K562 (cell line): ENCODE measurements around the gene SLC25A36. TPM values are rescaled to one million over a fixed set of nuclear protein-coding genes. Genes with fewer than 3 reads are reported as not detected.

Source experiments
- BHLHE40 ChIP-seq: IDR thresholded peaks from 2 replicates; pipeline ENCODE4 v1.6.1; 2011; ENCODE audit warnings: low read length, improper control_type of control experiment
- EHMT2 ChIP-seq: fragments of 450-650 bp; IDR thresholded peaks from 2 replicates; pipeline ENCODE4 v1.6.1; 2018; ENCODE audit warnings: antibody characterized with exemption
- EP400 ChIP-seq: fragments of 450-650 bp; IDR thresholded peaks from 2 replicates; pipeline ENCODE4 v1.6.1; 2017; ENCODE audit warnings: antibody characterized with exemption, mild to moderate bottlenecking, moderate library complexity
- HNRNPLL ChIP-seq: fragments of 200-400 bp; formaldehyde crosslinking; IDR thresholded peaks from 2 replicates; pipeline ENCODE4 v1.6.1; 2017; ENCODE audit warnings: low read length, low read depth, mild to moderate bottlenecking; ENCODE audit not compliant: poor library complexity, severe bottlenecking
- JUND ChIP-seq, 2 experiments: IDR thresholded peaks; 2 replicates in 1 of 2; 3 replicates in 1 of 2; pipeline ENCODE4 v1.6.1; 2011; ENCODE audit warnings: borderline replicate concordance in 2 of 2, low read depth in 2 of 2, low read length in 2 of 2, improper control_type of control experiment in 1 of 2, missing biosample characterization in 1 of 2, missing genetic modification characterization in 1 of 2, missing genetic modification reagents in 1 of 2
- LARP7 ChIP-seq: fragments of 450-650 bp; IDR thresholded peaks from 2 replicates; pipeline ENCODE4 v1.6.1; 2016
- ZEB2 ChIP-seq: fragments of 450-650 bp; IDR thresholded peaks from 2 replicates; pipeline ENCODE4 v1.6.1; 2016
- ZNF354B ChIP-seq: fragments of 250-450 bp; sonication (Bioruptor Pico); IDR thresholded peaks from 2 replicates; pipeline ENCODE4 v1.4.0; 2020
- ZNF583 ChIP-seq: fragments of 250-450 bp; sonication (Bioruptor Pico); IDR thresholded peaks from 2 replicates; pipeline ENCODE4 v1.4.0; 2020
- ZNF77 ChIP-seq: fragments of 250-450 bp; sonication (Bioruptor Pico); IDR thresholded peaks from 2 replicates; pipeline ENCODE4 v1.5.0; 2020
- polyA plus RNA-seq, 8 experiments: library from polyadenylated mRNA; depleted of rRNA in 4 of 8; stranded (reverse) in 5 of 8; unstranded in 3 of 8; fragments of >200 nt; fragmentation: Nextera tagmentation in 2 of 8; fragmentation: Illumina TruSeq in 1 of 8; extraction: Ambion mirVana in 2 of 8; extraction: Trizol in 1 of 8; gene quantifications; 2 replicates each; pipeline versions ENCODE4 v1.2.1 to v1.2.3, GENCODE V29; 2011 to 2014; ENCODE audit warnings: inconsistent platforms in 1 of 8, missing spikeins in 1 of 8
- total RNA-seq, 7 experiments: library from RNA; depleted of rRNA in 6 of 7; stranded (reverse); fragments of >200 nt in 6 of 7; fragmentation: Illumina TruSeq in 2 of 7; extraction: Trizol in 2 of 7; gene quantifications; 2 replicates each; pipeline versions ENCODE4 v1.2.1 to v1.2.3, GENCODE V29; 2011 to 2021; ENCODE audit warnings: low replicate concordance in 1 of 7
- TF ChIP-seq, protein P1 (sequence below), 2 experiments: IDR thresholded peaks; 2 replicates each; pipeline ENCODE4 v1.6.1; 2011; ENCODE audit warnings: borderline replicate concordance in 1 of 2, control low read depth in 1 of 2, low read depth in 1 of 2, low read length in 1 of 2, mild to moderate bottlenecking in 1 of 2, mixed read lengths in 1 of 2, moderate library complexity in 1 of 2; ENCODE audit not compliant: insufficient read depth in 1 of 2, insufficient read length in 1 of 2, poor library complexity in 1 of 2, severe bottlenecking in 1 of 2; ENCODE audit errors: extremely low read depth in 1 of 2
- TF ChIP-seq, protein P2 (sequence below), 2 experiments: fragments of 450-650 bp in 1 of 2; sonication (generic) in 1 of 2; formaldehyde crosslinking in 1 of 2; IDR thresholded peaks in 1 of 2; conservative IDR thresholded peaks in 1 of 2; 2 replicates each; pipeline versions ENCODE4 v1.6.1 to v1.8.1; 2016 to 2023; ENCODE audit warnings: mild to moderate bottlenecking in 2 of 2, moderate library complexity in 2 of 2, inconsistent platforms in 1 of 2, missing genetic modification reagents in 1 of 2
- TF ChIP-seq, protein P3 (sequence below): sonication (generic); formaldehyde crosslinking; IDR thresholded peaks from 2 replicates; pipeline ENCODE4 v1.8.0; 2022; ENCODE audit warnings: mild to moderate bottlenecking, missing genetic modification reagents
- TF ChIP-seq, protein P4 (sequence below): fragments of 200-800 bp; sonication (Bioruptor generic); IDR thresholded peaks from 2 replicates; pipeline ENCODE4 v1.6.1; 2017; ENCODE audit warnings: missing genetic modification characterization, missing compliant biosample characterization
- TF ChIP-seq, protein P5 (sequence below): fragments of 250-450 bp; sonication (Bioruptor Pico); IDR thresholded peaks from 2 replicates; pipeline ENCODE4 v1.5.0; 2021
- TF ChIP-seq, protein P6 (sequence below): sonication (generic); formaldehyde crosslinking; IDR thresholded peaks from 2 replicates; pipeline ENCODE4 v1.8.0; 2022; ENCODE audit warnings: mild to moderate bottlenecking, missing genetic modification reagents

The SLC25A36 gene
- total and polyA plus RNA-seq, 9 of the 15 experiments (the other 6 are each of a cell fraction or from before 2014, with no cell fraction given): 12.0 to 95.3 (median 43.3) TPM

DNA sequence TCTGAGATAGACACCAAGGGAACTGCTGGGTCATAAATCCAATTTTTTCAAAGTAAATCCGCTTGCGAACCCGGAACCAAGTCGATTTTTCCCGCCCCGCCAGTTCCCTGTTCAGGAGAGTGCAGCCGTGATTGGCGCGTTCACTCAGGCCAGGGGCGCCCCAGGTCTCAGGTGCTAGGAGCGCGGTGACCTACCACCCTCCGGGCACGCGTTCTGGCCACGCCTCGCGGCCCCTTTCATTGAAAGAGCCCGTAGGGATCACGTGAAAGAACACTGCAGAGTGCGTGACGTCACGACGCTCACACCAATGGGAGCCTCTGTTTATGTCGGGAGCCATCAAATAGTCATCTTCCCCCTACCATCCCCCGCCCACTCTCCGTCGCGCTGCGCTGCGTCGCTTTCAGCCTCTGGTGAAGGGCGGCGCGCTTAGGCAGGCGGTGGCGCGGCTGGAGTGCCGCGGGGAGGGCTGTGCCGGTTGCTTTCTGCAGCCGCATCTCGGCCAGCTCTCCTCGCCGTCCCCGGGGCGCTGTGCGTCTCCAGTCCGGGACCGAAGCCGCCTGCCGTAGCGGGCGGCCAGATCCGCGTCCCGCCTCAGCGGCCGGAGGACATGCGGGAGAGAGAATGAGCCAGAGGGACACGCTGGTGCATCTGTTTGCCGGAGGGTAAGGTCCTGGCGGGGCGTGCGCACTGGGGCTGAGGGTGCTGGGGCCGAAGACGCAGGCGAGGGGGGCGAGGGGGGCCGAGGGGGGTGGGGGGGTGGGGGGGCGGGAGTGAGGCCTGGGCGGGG, at the start of gene SLC25A36 (continued):
- TF ChIP-seq, protein P1, sequence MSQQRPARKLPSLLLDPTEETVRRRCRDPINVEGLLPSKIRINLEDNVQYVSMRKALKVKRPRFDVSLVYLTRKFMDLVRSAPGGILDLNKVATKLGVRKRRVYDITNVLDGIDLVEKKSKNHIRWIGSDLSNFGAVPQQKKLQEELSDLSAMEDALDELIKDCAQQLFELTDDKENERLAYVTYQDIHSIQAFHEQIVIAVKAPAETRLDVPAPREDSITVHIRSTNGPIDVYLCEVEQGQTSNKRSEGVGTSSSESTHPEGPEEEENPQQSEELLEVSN (IDR thresholded peaks at IDR 0.05; ENCODE audit: borderline replicate concordance in 1 of 2, extremely low read depth in 1 of 2, insufficient read depth in 1 of 2, insufficient read length in 1 of 2, low read depth in 1 of 2, low read length in 1 of 2, poor library complexity in 1 of 2, severe bottlenecking in 1 of 2): peak; percentile 95 to 96
- TF ChIP-seq ZEB2: peak; percentile 66; the same call in 1 of the 2 replicates
- TF ChIP-seq ZNF354B (CRISPR knock-in tag): no peak
- TF ChIP-seq, protein P2, sequence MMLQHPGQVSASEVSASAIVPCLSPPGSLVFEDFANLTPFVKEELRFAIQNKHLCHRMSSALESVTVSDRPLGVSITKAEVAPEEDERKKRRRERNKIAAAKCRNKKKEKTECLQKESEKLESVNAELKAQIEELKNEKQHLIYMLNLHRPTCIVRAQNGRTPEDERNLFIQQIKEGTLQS (IDR thresholded peaks at IDR 0.05): peak; percentile 94
- TF ChIP-seq, protein P2 (CRISPR knock-in tag; conservative IDR thresholded peaks at IDR 0.05): 0 out of 2 replicates have a peak, but pooled peaks have one; percentile 78
- TF ChIP-seq, protein P3, sequence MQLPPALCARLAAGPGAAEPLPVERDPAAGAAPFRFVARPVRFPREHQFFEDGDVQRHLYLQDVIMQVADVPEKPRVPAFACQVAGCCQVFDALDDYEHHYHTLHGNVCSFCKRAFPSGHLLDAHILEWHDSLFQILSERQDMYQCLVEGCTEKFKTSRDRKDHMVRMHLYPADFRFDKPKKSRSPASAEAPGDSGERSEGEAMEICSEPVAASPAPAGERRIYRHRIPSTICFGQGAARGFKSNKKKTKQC: peak; percentile 98
- TF ChIP-seq BHLHE40: peak; percentile 99
- TF ChIP-seq, protein P4, sequence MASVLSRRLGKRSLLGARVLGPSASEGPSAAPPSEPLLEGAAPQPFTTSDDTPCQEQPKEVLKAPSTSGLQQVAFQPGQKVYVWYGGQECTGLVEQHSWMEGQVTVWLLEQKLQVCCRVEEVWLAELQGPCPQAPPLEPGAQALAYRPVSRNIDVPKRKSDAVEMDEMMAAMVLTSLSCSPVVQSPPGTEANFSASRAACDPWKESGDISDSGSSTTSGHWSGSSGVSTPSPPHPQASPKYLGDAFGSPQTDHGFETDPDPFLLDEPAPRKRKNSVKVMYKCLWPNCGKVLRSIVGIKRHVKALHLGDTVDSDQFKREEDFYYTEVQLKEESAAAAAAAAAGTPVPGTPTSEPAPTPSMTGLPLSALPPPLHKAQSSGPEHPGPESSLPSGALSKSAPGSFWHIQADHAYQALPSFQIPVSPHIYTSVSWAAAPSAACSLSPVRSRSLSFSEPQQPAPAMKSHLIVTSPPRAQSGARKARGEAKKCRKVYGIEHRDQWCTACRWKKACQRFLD: peak; percentile 67
- TF ChIP-seq, protein P5, sequence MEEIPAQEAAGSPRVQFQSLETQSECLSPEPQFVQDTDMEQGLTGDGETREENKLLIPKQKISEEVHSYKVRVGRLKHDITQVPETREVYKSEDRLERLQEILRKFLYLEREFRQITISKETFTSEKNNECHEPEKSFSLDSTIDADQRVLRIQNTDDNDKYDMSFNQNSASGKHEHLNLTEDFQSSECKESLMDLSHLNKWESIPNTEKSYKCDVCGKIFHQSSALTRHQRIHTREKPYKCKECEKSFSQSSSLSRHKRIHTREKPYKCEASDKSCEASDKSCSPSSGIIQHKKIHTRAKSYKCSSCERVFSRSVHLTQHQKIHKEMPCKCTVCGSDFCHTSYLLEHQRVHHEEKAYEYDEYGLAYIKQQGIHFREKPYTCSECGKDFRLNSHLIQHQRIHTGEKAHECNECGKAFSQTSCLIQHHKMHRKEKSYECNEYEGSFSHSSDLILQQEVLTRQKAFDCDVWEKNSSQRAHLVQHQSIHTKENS (CRISPR knock-in tag): no peak
- TF ChIP-seq EHMT2: no peak
- TF ChIP-seq LARP7: no peak
- TF ChIP-seq ZNF583: peak; percentile 38; the same call in 1 of the 2 replicates
- peak; percentile 88 for TF ChIP-seq EP400
- TF ChIP-seq, protein P6, sequence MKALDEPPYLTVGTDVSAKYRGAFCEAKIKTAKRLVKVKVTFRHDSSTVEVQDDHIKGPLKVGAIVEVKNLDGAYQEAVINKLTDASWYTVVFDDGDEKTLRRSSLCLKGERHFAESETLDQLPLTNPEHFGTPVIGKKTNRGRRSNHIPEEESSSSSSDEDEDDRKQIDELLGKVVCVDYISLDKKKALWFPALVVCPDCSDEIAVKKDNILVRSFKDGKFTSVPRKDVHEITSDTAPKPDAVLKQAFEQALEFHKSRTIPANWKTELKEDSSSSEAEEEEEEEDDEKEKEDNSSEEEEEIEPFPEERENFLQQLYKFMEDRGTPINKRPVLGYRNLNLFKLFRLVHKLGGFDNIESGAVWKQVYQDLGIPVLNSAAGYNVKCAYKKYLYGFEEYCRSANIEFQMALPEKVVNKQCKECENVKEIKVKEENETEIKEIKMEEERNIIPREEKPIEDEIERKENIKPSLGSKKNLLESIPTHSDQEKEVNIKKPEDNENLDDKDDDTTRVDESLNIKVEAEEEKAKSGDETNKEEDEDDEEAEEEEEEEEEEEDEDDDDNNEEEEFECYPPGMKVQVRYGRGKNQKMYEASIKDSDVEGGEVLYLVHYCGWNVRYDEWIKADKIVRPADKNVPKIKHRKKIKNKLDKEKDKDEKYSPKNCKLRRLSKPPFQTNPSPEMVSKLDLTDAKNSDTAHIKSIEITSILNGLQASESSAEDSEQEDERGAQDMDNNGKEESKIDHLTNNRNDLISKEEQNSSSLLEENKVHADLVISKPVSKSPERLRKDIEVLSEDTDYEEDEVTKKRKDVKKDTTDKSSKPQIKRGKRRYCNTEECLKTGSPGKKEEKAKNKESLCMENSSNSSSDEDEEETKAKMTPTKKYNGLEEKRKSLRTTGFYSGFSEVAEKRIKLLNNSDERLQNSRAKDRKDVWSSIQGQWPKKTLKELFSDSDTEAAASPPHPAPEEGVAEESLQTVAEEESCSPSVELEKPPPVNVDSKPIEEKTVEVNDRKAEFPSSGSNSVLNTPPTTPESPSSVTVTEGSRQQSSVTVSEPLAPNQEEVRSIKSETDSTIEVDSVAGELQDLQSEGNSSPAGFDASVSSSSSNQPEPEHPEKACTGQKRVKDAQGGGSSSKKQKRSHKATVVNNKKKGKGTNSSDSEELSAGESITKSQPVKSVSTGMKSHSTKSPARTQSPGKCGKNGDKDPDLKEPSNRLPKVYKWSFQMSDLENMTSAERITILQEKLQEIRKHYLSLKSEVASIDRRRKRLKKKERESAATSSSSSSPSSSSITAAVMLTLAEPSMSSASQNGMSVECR (CRISPR knock-in tag): peak; percentile 37; the same call in 1 of the 2 replicates
- TF ChIP-seq HNRNPLL: peak; percentile 70
- TF ChIP-seq JUND (IDR thresholded peaks at IDR 0.05; ENCODE audit: borderline replicate concordance, low read depth, low read length): peak; percentile 75
- TF ChIP-seq JUND (tag; IDR thresholded peaks at IDR 0.05; ENCODE audit: borderline replicate concordance, low read depth, low read length): peak; percentile 54; the same call in 2 of the 3 replicates
- TF ChIP-seq ZNF77: no peak
